Mucosa of stomach (tissue), 1 donor: ENCODE results near the gene SRGN.
A peak's percentile ranks its signal among the peaks of the same experiment; 100 is the strongest.
"Not testable (repeated sequence)": the region's sequence is repeated elsewhere in the genome, so short reads cannot be mapped to it uniquely, and the experiment has no call there.

ENCODE experiments used
- H3K27me3 ChIP-seq: one replicate; pipeline ENCODE4 v1.7.0; 2013; ENCODE audit warnings: mild to moderate bottlenecking, low read length; ENCODE audit not compliant: control insufficient read depth, insufficient read depth
- H3K36me3 ChIP-seq: one replicate; pipeline ENCODE4 v1.7.0; 2013; ENCODE audit warnings: low read length; ENCODE audit not compliant: control insufficient read depth, insufficient read depth
- H3K4me1 ChIP-seq: one replicate; pipeline ENCODE4 v1.7.0; 2013; ENCODE audit warnings: mild to moderate bottlenecking, low read length; ENCODE audit not compliant: control insufficient read depth, insufficient read depth
- H3K4me3 ChIP-seq: one replicate; pipeline ENCODE4 v1.7.0; 2013; ENCODE audit warnings: low read length
- H3K9ac ChIP-seq: one replicate; pipeline ENCODE4 v1.7.0; 2013; ENCODE audit warnings: mild to moderate bottlenecking, low read length, moderate library complexity
- H3K9me3 ChIP-seq: one replicate; pipeline ENCODE4 v1.7.0; 2013; ENCODE audit warnings: mild to moderate bottlenecking, low read length, moderate library complexity; ENCODE audit not compliant: control insufficient read depth
- donor health status: Pancreatic carcinoma.

SRGN gene, protein sequence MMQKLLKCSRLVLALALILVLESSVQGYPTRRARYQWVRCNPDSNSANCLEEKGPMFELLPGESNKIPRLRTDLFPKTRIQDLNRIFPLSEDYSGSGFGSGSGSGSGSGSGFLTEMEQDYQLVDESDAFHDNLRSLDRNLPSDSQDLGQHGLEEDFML

GRCh38 chr10:69087590-69088470 lies at the start of gene SRGN:
SRGN (plus strand) TSS chr10:69088103; CDS start chr10:69088158, 55 bp downstream.
- no peaks in the 10 kb centered on the region for H3K36me3 ChIP-seq
- H3K27me3 ChIP-seq: no peaks in the 10 kb centered on the region
- H3K9me3 ChIP-seq: no peaks in the 10 kb centered on the region
- no peak within 1 kb of the TSS for H3K4me3 ChIP-seq
- peaks cover 4% of the 10 kb centered on the region for H3K4me1 ChIP-seq
- H3K9ac ChIP-seq: peak within 1 kb of the TSS; percentile 74

DNA sequence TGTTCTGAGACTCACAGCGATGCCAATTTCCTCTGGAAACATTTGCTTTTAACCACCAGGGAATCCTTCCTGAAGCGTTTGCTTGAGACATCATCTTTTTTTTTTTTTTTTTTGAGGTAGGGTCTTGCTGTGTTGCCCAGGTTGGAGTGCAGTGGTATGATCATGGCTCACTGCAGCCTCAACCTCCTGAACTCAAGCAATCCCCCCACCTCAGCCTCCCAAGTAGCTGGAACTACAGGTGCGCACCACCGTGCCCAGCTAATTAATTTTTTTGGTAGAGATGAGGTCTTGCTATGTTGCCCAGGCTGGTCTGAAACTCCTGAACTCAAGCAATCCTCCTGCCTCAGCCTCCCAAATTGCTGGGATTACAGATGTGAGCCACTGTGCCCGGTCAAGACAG lies 47.0 kb upstream of the SRGN start:
- H3K4me1 ChIP-seq: not testable (repeated sequence)

GRCh38 chr10:69042417-69042816 lies 45.5 kb upstream of the SRGN start:
- no peak overlapping the region for H3K4me3 ChIP-seq
- H3K4me1 ChIP-seq: no peaks in the 10 kb centered on the region
- no peaks in the 10 kb centered on the region for H3K36me3 ChIP-seq
- no peak overlapping the region for H3K9ac ChIP-seq
- H3K9me3 ChIP-seq: no peaks in the 10 kb centered on the region
- H3K27me3 ChIP-seq: no peaks in the 10 kb centered on the region

More for the DNA sequence above, 47.0 kb upstream of the SRGN start:
- H3K9me3 ChIP-seq, H3K9ac ChIP-seq, H3K4me3 ChIP-seq, H3K27me3 ChIP-seq, H3K36me3 ChIP-seq: not testable (repeated sequence)

DNA sequence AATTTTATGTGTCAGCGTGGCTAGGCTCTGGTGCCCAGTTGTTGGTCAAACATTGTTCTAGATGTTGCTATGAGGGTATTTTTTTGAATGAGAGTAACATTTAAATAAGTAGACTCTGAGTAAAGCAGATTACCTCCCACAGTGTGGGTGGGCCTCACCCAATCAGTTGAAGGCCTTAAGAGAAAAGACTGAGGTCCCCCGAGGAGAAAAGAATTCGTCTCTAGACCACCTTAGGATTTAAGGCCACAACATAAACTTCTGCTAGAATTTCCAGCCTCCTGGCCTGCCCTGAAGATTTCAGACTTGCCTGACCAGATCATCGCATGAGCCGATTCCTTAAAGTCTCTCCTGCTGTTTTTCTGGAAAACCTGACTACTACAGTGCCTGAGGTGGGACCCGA lies 45.1 kb upstream of the SRGN start:
- H3K4me3 ChIP-seq: no peak overlapping the region
- no peak overlapping the region for H3K9ac ChIP-seq
- H3K27me3 ChIP-seq: no peaks in the 10 kb centered on the region
- no peaks in the 10 kb centered on the region for H3K36me3 ChIP-seq
- H3K4me1 ChIP-seq: no peaks in the 10 kb centered on the region
- no peaks in the 10 kb centered on the region for H3K9me3 ChIP-seq

DNA sequence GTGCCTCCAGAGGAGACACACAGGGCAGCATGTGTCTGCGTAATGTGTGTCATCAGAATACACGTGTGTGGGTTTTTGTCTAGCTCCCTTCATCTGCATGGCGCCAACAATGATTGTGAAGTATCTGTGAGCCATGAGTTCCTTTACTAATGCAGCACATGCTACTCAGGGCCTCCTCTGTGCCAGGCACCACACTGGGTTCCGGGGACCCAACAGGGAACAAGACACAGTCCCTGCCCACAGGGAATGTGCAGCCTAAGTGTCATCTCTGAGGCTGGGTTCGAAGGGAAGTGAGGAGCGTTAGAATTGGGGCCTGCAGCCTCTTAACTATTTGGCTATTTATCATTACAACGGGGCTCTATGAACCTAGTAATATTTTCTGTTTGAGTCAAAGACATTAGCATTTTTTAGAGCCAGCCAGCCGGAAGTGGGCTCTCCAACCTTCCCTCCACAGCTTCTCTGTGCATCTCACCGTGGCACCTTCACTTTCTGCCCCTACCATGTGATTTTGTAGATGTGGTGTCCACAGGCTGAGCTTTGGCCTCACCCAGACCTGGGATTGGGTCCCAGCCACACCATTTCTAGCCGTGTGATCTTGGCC lies 43.9 kb upstream of the SRGN start:
- H3K9me3 ChIP-seq: no peaks in the 10 kb centered on the region
- no peaks in the 10 kb centered on the region for H3K4me1 ChIP-seq
- H3K36me3 ChIP-seq: no peaks in the 10 kb centered on the region
- H3K4me3 ChIP-seq: no peak overlapping the region
- no peaks in the 10 kb centered on the region for H3K27me3 ChIP-seq
- no peak overlapping the region for H3K9ac ChIP-seq

GRCh38 chr10:69044546-69044945 lies 43.4 kb upstream of the SRGN start:
- Histone ChIP-seq H3K4me3 (no peak overlapping the region), H3K4me1 (no peaks in the 10 kb centered on the region), H3K36me3 (no peaks in the 10 kb centered on the region)

GRCh38 chr10:69045441-69046300 lies 42.2 kb upstream of the SRGN start:
- no peaks in the 10 kb centered on the region for H3K4me1 ChIP-seq
- no peaks in the 10 kb centered on the region for H3K9me3 ChIP-seq
- H3K9ac ChIP-seq: no peak overlapping the region
- H3K36me3 ChIP-seq: no peaks in the 10 kb centered on the region
- no peak overlapping the region for H3K4me3 ChIP-seq
- H3K27me3 ChIP-seq: no peaks in the 10 kb centered on the region

More at GRCh38 chr10:69044546-69044945, 43.4 kb upstream of the SRGN start:
- Histone ChIP-seq H3K9ac (no peak overlapping the region), H3K27me3 (no peaks in the 10 kb centered on the region), H3K9me3 (no peaks in the 10 kb centered on the region)

DNA sequence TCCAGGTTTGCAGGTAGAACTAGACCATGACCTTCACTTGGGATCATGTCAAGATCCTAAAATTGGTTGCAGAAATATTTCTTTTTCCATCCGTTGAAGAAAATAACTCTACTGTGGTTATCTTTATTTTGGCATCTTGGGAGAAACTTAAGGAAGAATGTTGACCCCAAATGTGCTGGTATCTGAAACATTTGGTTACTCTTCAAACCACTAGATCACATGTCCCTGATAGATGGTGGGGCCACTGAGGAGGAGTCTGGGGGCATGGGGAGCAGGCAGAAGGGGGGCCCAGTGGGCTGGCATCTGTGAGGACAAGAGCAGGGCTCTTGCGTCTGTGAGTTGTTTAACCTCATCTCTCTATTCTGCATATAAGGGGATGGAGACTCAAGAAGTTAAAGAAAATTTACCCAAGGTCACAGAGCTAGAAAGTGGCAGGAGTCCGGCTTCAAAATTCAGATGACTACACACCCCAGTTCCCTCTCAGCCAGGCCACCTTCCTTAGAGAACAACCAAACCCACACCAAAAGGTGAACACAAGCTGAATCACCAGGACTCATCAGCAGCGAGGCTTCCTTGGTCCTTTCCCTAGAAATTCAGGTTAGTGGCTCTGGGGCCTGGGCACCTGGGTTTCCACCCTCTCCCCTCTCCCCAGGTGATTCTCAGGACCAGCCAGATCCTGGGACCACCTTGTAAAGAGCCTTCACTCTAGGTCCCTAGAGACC lies 40.6 kb upstream of the SRGN start:
- no peaks in the 10 kb centered on the region for H3K27me3 ChIP-seq
- no peaks in the 10 kb centered on the region for H3K36me3 ChIP-seq
- H3K9ac ChIP-seq: no peak overlapping the region
- no peaks in the 10 kb centered on the region for H3K9me3 ChIP-seq
- H3K4me1 ChIP-seq: no peaks in the 10 kb centered on the region
- no peak overlapping the region for H3K4me3 ChIP-seq

- Histone ChIP-seq H3K9ac (no peak overlapping the region), H3K4me3 (no peak overlapping the region), H3K9me3 (no peaks in the 10 kb centered on the region), H3K27me3 (no peaks in the 10 kb centered on the region), H3K36me3 (no peaks in the 10 kb centered on the region), H3K4me1 (no peaks in the 10 kb centered on the region)
These were observed 39.8 kb upstream of the SRGN start for GRCh38 chr10:69048103-69048502.

- no peaks in the 10 kb centered on the region for H3K36me3 ChIP-seq
- H3K4me1 ChIP-seq: no peaks in the 10 kb centered on the region
- no peak overlapping the region for H3K9ac ChIP-seq
- H3K4me3 ChIP-seq: no peak overlapping the region
- no peaks in the 10 kb centered on the region for H3K9me3 ChIP-seq
- no peaks in the 10 kb centered on the region for H3K27me3 ChIP-seq
These were observed 38.3 kb upstream of the SRGN start for GRCh38 chr10:69049566-69049961.

DNA sequence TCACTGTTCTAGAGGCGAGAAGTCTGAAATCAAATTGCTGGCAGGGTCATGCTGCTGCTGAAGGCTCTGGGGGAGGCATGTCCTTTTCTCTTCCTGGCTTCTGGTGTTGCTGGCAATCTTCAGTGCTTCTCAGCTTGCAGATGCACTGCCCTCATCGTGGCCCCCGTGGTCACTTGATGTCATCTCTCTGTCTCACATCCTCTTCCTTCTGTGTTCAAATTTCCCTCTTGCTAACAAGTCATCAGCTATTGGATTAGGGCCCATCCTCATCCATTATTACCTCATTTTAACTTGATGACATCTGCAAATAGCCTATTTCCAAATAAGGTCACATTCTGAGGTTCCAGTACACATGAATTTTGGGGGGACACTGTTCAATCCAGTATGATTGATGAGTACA lies 36.6 kb upstream of the SRGN start:
- Histone ChIP-seq H3K9ac (no peak overlapping the region), H3K4me1 (peaks cover under 1% of the 10 kb centered on the region), H3K27me3 (no peaks in the 10 kb centered on the region), H3K36me3 (no peaks in the 10 kb centered on the region), H3K4me3 (no peak overlapping the region), H3K9me3 (no peaks in the 10 kb centered on the region)
